ENCODE results near the gene LTF.
"Not testable (repeated sequence)": the region's sequence is repeated elsewhere in the genome, so short reads cannot be mapped to it uniquely, and the experiment has no call there.

LTF gene

GRCh38 chr3:46464326-46465195 lies at the start of gene LTF:
Gene LTF, minus strand, starts transcription at chr3:46464905. Its CDS starts 38 bp downstream, at chr3:46464867.
- no peak for DNase-seq (ENCODE audit: low spot score)

GRCh38 chr3:46512191-46512749 lies 47.6 kb upstream of the LTF start:
- DNase-seq (ENCODE audit: low spot score) = no peak

- no peak for DNase-seq (ENCODE audit: low spot score)
Measured at GRCh38 chr3:46509661-46510187, 45.0 kb upstream of the LTF start.

GRCh38 chr3:46508850-46509591 lies 44.3 kb upstream of the LTF start:
- DNase-seq (ENCODE audit: low spot score) = no peak

DNA sequence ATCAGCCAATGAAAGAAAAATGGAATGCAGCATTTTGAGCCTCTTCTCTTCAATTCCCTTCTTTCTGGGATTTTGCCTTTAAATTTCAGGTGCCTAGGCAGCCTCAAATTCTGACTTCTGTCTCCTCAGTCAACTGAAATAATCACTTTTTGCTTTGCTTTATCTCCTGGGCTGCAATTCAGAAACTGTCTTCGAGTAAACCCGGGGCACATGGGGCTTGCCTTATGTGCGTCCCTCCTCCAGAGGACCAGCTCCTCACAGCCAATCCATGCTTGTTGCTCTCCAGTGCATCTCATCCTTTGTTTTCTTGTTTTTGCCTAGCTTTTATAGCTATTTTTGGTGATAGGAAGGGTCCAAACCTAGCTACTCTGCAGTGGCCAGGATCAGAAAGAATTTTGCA lies 41.8 kb upstream of the LTF start:
- DNase-seq (ENCODE audit: low spot score) = no peak

GRCh38 chr3:46505953-46506352 lies 41.2 kb upstream of the LTF start:
- DNase-seq (ENCODE audit: low spot score) = no peak

DNA sequence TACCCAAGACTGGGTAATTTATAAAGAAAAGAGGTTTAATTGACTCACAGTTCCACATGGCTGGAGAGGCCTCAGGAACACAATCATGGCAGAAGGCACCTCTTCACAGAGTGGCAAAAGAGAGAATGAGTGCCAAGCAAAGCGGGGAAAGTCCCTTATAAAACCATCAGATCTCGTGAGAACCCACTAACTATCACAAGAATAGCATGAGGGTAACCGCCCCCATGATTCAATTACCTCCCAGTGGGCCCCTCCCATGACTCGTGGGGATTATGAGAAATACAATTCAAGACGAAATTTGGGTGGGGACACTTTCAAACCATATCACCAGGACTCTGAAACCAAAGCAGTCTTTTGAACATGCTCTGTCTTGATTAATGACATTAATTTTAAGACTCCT lies 40.1 kb upstream of the LTF start:
- no peak for DNase-seq (ENCODE audit: low spot score)

DNA sequence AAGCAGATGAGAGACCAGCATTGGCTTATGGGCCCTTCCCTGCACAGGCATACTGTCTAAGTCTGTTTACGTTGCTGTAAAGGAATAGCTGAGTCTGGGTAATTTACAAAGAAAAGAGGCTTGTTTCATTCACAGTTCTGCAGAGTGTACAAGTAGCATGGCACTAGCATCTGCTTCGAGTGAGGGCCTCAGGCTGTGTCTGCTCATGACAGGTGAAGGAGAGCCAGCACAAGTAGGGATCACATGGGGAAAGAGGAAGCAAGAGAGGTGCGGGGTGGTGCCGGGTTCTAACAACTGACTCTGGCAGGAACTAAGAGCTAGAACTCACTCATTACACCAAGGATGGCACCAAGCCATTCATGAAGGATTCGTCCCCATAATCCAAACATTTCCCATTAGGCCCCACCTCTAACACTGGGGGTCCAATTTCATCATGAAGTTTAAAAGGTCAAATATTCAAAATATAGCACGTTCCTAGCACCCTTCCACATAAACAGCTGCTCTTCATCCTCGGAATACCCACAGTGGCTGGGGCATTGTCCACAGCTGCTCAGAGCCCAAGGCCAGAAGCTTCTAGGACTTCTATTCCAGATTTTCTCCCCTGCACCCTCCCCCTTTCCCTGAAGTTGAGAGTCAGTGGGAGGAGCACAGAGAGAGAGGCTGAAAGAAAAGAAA lies 38.6 kb upstream of the LTF start:
- DNase-seq (ENCODE audit: low spot score) = no peak

DNA sequence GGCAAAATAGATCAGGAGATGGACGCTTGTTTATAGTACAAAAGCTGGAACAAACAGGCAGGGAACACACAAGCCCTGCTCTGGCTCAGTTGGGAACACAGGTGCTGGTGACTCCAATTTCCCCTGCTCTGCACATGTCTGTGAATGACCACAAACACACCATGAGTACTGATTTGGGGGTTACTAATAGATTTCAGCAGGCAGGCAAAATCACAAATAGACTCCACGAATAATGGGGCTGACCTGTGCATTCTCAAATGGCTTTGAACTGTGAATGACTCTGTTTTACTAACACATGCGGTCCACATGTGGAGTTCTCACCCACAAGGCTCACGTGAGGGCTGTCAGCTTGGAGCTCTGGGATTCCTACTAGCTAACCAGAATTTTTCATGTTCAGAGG lies 37.0 kb upstream of the LTF start:
- no peak for DNase-seq (ENCODE audit: low spot score)

- DNase-seq (ENCODE audit: low spot score) = no peak
Measured at GRCh38 chr3:46500656-46501635, 36.2 kb upstream of the LTF start.

- DNase-seq (ENCODE audit: low spot score) = no peak
Measured at GRCh38 chr3:46498916-46499519, 34.3 kb upstream of the LTF start.

- DNase-seq (ENCODE audit: low spot score) = no peak
Measured at GRCh38 chr3:46497556-46498265, 33.0 kb upstream of the LTF start, which contains the start of gene RTP3. Gene RTP3, plus strand, starts transcription at chr3:46497976. Its CDS starts 87 bp downstream, at chr3:46498063.

DNA sequence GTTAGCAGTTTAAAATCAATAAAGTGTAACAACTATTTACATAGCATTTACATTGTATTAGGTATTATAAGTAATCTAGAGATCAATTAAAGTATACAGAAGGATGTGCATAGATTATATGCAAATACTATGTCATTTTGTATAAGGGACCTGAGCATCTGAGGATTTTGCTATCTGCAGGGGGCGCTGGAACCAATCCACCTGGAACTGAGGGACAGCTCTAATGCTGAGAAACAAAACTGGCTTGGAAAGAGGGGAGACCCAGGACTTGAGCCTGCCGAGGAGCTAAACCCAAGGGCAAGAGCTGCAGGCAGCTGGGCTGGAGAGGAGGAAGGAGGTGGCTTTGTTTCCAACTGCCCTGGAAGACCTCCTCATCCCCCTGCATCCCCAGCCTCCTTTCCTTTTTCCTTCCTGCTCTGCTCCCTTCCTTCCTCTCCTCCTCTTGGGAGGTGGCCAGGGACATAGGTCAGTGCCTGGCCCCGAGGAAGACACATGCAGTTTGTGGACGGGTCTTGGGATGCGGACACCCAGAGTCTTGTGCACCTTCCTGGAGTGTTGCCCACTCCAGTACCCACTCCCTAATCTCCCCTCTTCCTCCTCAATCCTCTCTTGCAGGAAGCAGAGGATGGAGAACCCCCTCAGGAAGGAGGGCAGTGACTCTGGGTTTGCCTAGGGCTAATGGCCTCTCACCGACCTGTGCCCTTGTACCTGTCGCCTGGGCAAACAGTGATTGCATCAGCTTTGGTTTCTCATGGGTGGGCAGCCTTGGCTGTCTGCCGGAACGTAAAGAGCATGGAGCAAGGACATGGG lies 32.2 kb upstream of the LTF start:
- no peak for DNase-seq (ENCODE audit: low spot score)

- DNase-seq (ENCODE audit: low spot score) = no peak
Measured at GRCh38 chr3:46495901-46496456, 31.3 kb upstream of the LTF start.

GRCh38 chr3:46494491-46494890 lies 29.8 kb upstream of the LTF start:
- not testable (repeated sequence) for DNase-seq (ENCODE audit: low spot score)

DNA sequence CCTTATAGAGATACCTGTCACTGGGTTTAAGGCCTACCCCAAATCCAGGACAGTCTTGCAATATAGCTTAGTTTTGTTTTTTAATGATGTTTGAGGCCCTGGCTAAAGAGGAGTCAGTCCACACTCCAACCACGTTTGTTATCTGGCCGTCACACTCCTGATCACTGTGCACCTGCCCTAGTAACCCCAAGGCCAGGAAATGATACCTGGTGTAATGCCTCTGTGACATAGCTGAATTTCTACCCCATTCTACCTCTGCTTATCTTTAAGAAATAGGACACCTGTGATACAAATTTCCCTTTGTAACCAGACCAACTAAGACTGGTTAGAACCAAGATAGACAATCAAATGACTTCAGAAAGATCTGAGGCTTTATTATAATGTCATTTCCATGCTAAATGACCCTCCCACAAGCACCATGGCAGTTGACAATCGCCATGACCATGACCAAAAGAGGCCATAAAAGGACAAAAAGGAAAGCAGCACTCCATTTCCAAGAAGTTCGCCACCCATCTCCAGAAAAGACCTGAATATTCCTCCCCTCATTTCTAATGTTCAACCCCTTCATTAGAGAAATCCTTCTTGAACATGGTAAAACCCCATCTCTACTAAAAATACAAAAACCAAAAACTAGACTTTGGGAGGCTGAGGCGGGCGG lies 28.3 kb upstream of the LTF start:
- DNase-seq (ENCODE audit: low spot score) = no peak

DNA sequence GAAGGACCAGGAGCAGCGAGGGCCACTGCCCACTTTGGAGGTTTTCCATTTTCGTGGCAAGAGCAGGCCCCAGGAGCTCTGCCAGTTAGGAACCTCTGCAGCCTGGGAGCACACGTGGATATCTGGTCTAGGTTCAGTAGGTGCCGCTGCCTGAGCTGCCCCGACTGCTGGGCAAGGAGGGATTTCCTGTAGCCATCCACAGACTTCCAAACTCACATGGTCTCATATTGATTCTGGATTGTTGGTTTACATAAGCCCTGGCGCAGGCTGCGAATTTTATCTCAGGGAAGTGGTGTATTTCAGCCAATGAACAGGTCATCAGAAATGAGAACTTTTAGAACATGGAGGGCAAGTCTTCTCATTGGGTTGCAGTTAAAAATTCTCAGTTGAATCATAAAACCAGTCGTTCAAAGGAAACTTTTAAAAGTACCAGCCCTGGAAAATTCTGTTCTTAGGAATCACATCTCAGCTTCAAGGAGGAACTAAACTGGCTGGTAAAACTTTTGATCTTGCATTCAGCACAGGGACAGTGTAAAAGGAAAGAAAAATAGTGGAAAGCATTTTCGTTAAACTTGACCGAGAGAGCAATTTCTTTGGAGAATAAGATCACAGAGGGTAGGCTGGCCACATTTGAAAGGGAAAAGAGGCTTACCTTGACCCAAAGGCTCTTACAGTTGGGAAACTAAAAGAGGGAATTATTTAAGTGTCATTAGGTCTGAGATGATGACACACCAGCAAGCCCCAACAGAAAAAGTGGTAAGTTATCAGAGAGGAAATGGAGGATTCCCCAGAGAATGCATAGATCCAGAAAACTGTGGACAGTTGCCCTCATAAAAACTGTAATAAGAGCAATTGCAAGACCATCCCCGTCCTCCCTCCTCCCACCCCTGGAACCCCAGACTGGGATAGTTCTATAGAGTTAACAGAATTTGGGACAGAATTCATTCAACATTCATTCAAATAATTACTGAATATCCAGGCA lies 26.7 kb upstream of the LTF start:
- no peak for DNase-seq (ENCODE audit: low spot score)
